LNCAP (cell line): Measurements from ENCODE around the gene C12orf76.

Source experiments
- TF ChIP-seq, protein P1 (sequence below): fragments of 450-650 bp; IDR thresholded peaks from 2 replicates; pipeline ENCODE4 v1.5.1; 2017; ENCODE audit warnings: mild to moderate bottlenecking

C12orf76 gene

DNA sequence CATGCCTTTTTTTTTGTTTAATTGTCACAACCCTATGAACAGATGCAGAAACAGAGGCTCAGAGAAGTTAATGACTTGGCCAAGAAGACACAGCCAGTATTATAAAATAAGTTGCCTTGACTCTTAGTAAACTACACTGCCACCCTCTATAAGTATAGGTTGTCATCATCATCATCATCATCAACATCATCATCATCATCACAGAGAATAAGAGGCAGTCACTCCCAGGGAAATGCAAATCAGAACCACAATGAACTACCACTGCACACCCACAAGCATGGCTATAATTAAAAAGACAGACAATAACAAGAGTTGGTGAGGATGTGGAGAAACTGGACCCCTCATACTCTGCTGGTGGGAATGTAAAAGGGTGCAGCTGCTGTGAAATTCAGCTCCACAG lies 23.2 kb upstream of the C12orf76 start:
- TF ChIP-seq, protein P1, sequence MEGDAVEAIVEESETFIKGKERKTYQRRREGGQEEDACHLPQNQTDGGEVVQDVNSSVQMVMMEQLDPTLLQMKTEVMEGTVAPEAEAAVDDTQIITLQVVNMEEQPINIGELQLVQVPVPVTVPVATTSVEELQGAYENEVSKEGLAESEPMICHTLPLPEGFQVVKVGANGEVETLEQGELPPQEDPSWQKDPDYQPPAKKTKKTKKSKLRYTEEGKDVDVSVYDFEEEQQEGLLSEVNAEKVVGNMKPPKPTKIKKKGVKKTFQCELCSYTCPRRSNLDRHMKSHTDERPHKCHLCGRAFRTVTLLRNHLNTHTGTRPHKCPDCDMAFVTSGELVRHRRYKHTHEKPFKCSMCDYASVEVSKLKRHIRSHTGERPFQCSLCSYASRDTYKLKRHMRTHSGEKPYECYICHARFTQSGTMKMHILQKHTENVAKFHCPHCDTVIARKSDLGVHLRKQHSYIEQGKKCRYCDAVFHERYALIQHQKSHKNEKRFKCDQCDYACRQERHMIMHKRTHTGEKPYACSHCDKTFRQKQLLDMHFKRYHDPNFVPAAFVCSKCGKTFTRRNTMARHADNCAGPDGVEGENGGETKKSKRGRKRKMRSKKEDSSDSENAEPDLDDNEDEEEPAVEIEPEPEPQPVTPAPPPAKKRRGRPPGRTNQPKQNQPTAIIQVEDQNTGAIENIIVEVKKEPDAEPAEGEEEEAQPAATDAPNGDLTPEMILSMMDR, result no peak

DNA sequence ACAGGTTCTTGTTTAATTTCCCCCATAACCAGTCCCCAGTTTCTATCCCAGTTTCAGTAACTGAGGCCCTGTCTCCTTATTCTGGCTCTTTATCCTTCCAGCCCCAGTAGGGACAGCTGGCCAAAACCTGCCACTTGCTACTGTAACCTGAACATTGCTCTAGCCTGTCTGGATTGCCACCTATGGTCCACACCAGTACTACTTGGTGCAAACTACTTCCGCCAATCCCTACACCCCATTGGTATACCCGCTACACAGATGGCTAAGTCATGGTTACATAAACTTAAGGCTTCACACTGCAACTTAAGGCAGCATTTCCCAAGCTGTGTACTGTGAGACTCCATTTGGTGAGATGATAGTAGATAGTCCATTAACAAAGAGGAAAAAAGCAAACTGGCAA lies 20.3 kb upstream of the C12orf76 start:
- TF ChIP-seq, protein P1, result no peak

DNA sequence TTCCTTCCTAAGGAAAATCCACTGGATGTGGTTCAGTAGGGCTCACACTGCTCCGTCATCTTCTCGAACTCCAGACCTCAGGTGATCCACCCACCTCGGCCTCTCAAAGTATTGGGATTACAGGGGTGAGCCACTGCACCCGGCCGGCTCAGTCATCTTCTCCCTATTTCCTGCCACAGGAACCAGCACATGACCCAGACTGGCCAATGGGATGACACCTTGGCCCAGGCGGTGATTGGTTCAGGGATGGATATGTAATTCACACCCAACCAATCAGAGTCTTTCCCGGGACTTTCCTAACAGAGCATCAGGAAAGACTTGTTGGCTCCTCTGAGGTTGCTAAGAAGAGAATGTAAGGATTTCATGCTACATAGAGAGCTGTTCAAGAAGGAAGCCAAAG lies 19.2 kb upstream of the C12orf76 start:
- TF ChIP-seq, protein P1, result no peak

DNA sequence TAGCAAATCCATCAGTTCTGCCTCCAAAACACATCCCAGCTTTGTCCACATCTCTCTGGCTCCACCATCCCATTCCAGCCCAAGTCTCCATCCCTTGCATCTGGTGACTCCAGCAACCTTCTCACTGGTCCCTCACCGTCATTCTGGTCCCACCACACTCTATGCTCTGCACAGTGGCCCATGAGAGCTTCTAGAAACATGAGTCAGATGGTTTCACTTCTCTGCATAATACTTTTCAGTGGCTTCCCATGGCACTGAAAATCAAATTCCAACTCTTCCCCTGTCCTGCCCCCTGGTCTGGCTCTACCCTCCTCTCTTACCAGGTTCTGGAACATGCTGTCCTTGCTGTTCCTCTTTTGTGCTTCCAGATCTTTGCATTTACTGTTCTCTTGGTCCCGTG lies 17.2 kb upstream of the C12orf76 start:
- TF ChIP-seq, protein P1, result no peak

DNA sequence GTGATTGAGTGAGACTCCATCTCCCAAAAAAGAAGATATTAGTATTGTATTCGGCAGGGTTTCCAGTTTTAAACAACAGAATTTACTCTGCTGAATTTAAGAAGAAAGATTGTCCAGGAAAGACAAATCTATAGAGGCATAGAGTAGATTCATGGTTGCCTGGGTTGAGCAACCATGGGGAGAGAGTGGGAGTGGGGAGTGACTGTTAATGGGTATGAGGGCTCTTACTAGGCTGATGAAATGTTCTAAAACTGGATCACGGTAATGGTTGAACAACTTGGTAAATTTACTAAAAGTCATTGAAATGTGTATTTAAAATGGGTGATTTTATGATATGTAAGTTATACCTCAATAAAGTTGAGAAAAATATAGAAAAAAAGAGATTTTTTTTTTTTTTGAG lies 13.9 kb upstream of the C12orf76 start:
- TF ChIP-seq, protein P1, result no peak

DNA sequence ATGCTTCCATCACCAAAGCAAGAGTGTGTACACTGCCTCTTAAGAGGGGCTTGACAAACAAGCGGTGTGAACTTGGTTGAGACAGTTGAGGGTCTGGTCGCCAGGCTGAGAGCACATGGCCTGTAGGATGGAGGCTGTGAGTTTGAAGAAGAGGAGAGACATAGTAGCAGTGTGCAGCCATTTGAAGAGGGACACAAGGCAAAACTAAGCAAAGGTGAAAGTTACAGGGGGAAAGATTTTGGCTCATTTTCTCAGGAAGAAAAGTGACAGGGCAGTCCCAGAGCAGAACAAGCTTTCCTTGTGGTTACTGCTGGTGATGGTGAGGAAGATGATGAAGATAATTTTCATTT lies 11.3 kb upstream of the C12orf76 start:
- TF ChIP-seq, protein P1, result no peak

DNA sequence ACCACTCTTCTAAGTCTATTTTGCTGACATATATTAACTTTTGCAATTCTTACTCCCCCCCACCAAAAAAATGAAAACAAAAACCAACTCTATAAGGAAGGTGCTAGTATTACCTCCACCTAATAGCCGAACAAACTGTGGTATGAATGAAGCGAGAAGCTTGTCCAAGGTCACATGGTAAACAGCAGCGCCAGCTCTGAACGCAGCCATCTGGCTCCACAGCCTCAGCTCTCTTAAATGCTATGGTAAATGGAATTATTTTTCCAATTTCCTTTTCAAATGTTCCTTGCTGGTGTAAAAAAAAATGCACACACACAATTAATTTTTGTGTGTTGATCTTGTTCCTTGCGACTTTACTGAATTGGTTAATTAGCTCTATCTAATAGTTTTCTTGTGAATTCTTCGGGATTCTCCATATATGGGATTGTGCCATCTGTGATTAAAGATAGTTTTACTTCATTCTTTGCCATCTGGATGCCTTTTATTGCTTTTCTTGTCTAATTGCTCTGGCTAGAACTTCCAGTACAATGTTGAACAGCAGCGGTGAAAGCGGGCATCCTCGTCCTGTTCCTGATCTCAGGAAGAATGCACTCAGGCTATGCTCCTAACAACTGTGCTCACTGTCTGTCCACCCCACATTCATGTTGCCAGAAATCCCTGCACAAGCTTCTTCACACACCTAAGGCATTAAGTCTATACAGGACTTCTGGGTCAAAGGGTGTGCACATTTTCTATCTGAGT lies 10.7 kb upstream of the C12orf76 start:
- TF ChIP-seq, protein P1, result no peak

DNA sequence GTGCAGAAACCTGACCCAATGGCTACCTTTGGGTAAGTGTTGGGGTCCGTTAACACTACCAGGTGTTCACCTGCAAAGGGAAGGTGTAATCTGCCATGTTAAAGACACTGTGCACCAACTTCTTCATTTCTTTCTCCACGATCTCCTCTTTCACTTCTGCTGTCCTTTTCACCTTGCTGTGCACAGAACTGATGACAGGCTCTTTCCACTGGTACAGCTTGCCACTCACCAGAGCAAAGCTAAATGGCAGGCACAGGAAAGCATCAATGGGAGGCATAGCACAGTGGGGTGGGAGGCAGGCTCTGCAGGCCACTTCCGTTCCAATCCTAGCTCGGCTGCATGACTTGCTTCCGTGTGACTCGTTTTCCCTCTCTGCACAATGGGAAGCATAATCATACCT lies 2.6 kb upstream of the C12orf76 start:
- TF ChIP-seq, protein P1, result no peak
